CD14-positive monocyte (primary cell): ENCODE measurements around the gene CALR. TPM values are rescaled to one million over a fixed set of nuclear protein-coding genes. Genes with fewer than 3 reads are reported as not detected.

Source experiments
- DNase-seq, 3 donors: peaks; one replicate each; pipeline ENCODE4 v3.0.0-alpha.2; 2011 to 2022
- H2AFZ ChIP-seq: 2 replicates; pipeline ENCODE4 v1.6.0; 2012; ENCODE audit warnings: mild to moderate bottlenecking, low read depth, low read length, inconsistent platforms; ENCODE audit not compliant: insufficient read depth, poor library complexity, severe bottlenecking
- H3K27ac ChIP-seq, 2 donors: 1 replicate in 1 of 2; 2 replicates in 1 of 2; pipeline ENCODE4 v1.5.1; 2012 to 2013; ENCODE audit warnings: low read length in 2 of 2, control low read depth in 1 of 2, inconsistent platforms in 1 of 2, low read depth in 1 of 2, mild to moderate bottlenecking in 1 of 2
- H3K27me3 ChIP-seq, 2 donors: one replicate each; pipeline versions ENCODE4 v1.6.0 to v1.6.1; 2011 to 2013; ENCODE audit warnings: low read length in 2 of 2; ENCODE audit not compliant: control insufficient read depth in 2 of 2, insufficient read depth in 2 of 2
- H3K36me3 ChIP-seq, 2 donors: replicated peaks in 1 of 2; 1 replicate in 1 of 2; 2 replicates in 1 of 2; pipeline versions ENCODE4 v1.5.1 to v1.6.1; 2012 to 2013; ENCODE audit warnings: low read length in 2 of 2, control low read depth in 1 of 2, inconsistent platforms in 1 of 2, mild to moderate bottlenecking in 1 of 2; ENCODE audit not compliant: insufficient read depth in 2 of 2, control insufficient read depth in 1 of 2
- H3K4me1 ChIP-seq, 2 donors: 1 replicate in 1 of 2; 2 replicates in 1 of 2; pipeline versions ENCODE4 v1.5.1 to v1.6.1; 2012 to 2013; ENCODE audit warnings: low read length in 2 of 2, control low read depth in 1 of 2, inconsistent platforms in 1 of 2, mild to moderate bottlenecking in 1 of 2, moderate library complexity in 1 of 2; ENCODE audit not compliant: insufficient read depth in 2 of 2, control insufficient read depth in 1 of 2
- H3K4me2 ChIP-seq: replicated peaks from 2 replicates; pipeline ENCODE3; 2012; ENCODE audit warnings: low read length, moderate library complexity, mild to moderate bottlenecking; ENCODE audit not compliant: poor library complexity, severe bottlenecking; ENCODE audit errors: extremely low read depth
- H3K4me3 ChIP-seq, 3 experiments: fragments of 200-600 bp in 1 of 3; sonication (generic) in 1 of 3; replicated peaks in 1 of 3; 1 replicate in 2 of 3; 2 replicates in 1 of 3; pipeline ENCODE4 v1.5.1; 2011 to 2013; ENCODE audit warnings: low read length in 3 of 3, mild to moderate bottlenecking in 3 of 3, control low read depth in 2 of 3, low read depth in 2 of 3, inconsistent platforms in 1 of 3, moderate library complexity in 1 of 3
- H3K79me2 ChIP-seq: 2 replicates; pipeline ENCODE4 v1.6.0; 2012; ENCODE audit warnings: mild to moderate bottlenecking, control low read depth, inconsistent platforms, low read length, moderate library complexity; ENCODE audit not compliant: insufficient read depth
- H3K9ac ChIP-seq: 2 replicates; pipeline ENCODE4 v1.6.0; 2017; ENCODE audit warnings: low read length, mild to moderate bottlenecking; ENCODE audit not compliant: insufficient read depth, poor library complexity, severe bottlenecking
- H3K9me3 ChIP-seq, 2 donors: replicated peaks in 1 of 2; 1 replicate in 1 of 2; 2 replicates in 1 of 2; pipeline versions ENCODE4 v1.5.1 to v1.6.1; 2012 to 2013; ENCODE audit warnings: low read length in 2 of 2, control low read depth in 1 of 2; ENCODE audit not compliant: control insufficient read depth in 1 of 2, insufficient read depth in 1 of 2
- H4K20me1 ChIP-seq: 2 replicates; pipeline ENCODE4 v1.6.0; 2012; ENCODE audit warnings: mild to moderate bottlenecking, low read length, control low read depth, moderate library complexity; ENCODE audit not compliant: insufficient read depth
- H3K27ac Mint-ChIP-seq, 7 donors: one replicate each; pipeline ENCODE4 v1.8.0; 2020; ENCODE audit warnings: mild to moderate bottlenecking in 7 of 7, mixed read lengths in 7 of 7, moderate library complexity in 6 of 7, inconsistent platforms in 2 of 7
- H3K27me3 Mint-ChIP-seq, 3 donors: one replicate each; pipeline ENCODE4 v1.8.0; 2021 to 2022; ENCODE audit warnings: low read depth in 3 of 3, mild to moderate bottlenecking in 3 of 3, mixed read lengths in 3 of 3, moderate library complexity in 3 of 3, inconsistent platforms in 1 of 3
- H3K36me3 Mint-ChIP-seq, 2 donors: one replicate each; pipeline ENCODE4 v1.8.0; 2020; ENCODE audit warnings: mixed read lengths in 2 of 2, inconsistent platforms in 1 of 2, mild to moderate bottlenecking in 1 of 2
- H3K4me1 Mint-ChIP-seq: one replicate; pipeline ENCODE4 v1.8.0; 2020; ENCODE audit warnings: mild to moderate bottlenecking, mixed read lengths
- H3K4me3 Mint-ChIP-seq, 2 donors: one replicate each; pipeline ENCODE4 v1.8.0; 2020; ENCODE audit warnings: mild to moderate bottlenecking in 2 of 2, mixed read lengths in 2 of 2, moderate library complexity in 1 of 2
- H3K9me3 Mint-ChIP-seq, 7 donors: one replicate each; pipeline ENCODE4 v1.8.0; 2020 to 2022; ENCODE audit warnings: mixed read lengths in 7 of 7, mild to moderate bottlenecking in 6 of 7, moderate library complexity in 6 of 7, inconsistent platforms in 2 of 7
- CTCF ChIP-seq: fragments of 200-600 bp; IDR thresholded peaks from one replicate; pipeline ENCODE4 v1.8.0; 2022; ENCODE audit warnings: antibody characterized with exemption, mild to moderate bottlenecking
- WGBS: methylation state at CpG from one replicate; pipeline ENCODE4 v1.1.5; 2013; ENCODE audit warnings: missing lambda C conversion rate; ENCODE audit not compliant: insufficient coverage; 5-methylcytosine and 5-hydroxymethylcytosine counted together
- intact Hi-C, 2 donors: fragments of 100-400 bp; cut with micrococcal nuclease; formaldehyde crosslinking; loops; one replicate each; pipeline versions ENCODE4 v1.15.0 to v1.15.1; 2023
- polyA plus RNA-seq, 3 donors: library from polyadenylated mRNA; depleted of rRNA in 1 of 3; unstranded in 2 of 3; stranded (reverse) in 1 of 3; fragments of 300-500 nt in 2 of 3; fragments of >200 nt in 1 of 3; fragmentation: Illumina TruSeq in 2 of 3; gene quantifications; 1 replicate in 2 of 3; 2 replicates in 1 of 3; pipeline ENCODE4 v1.2.3, GENCODE V29; 2012 to 2021

Gene CALR
- polyA plus RNA-seq, 3 donors: 109 to 441 (median 133) TPM

- under 1% methylated on average over 44 of the region's 54 CpGs for WGBS
- Histone ChIP-seq H3K4me1 (peaks cover 44 to 66% of the 10 kb centered on the region in 2 donors), H3K36me3 (peaks cover 28 to 43% of the 10 kb centered on the region in 2 donors), H3K27me3 (no peaks in the 10 kb centered on the region), H3K4me3 (peak overlapping the region; percentile 77 to 100 (median 77)), H2AFZ (no peak overlapping the region), H3K9me3 (no peaks in the 10 kb centered on the region), H3K79me2 (peaks cover 59% of the 10 kb centered on the region), H4K20me1 (peaks cover 55% of the 10 kb centered on the region), H3K27ac (peak overlapping the region; percentile 68 to 98), H3K9ac (peak overlapping the region; percentile 100), H3K4me2 (peak overlapping the region; percentile 94)
- peak overlapping the region; percentile 97 to 99 for H3K4me3 Mint-ChIP-seq
- peaks cover 0 to 2% (median 1%) of the 10 kb centered on the region in 3 donors for H3K27me3 Mint-ChIP-seq
- H3K36me3 Mint-ChIP-seq: peaks cover 42 to 46% of the 10 kb centered on the region in 2 donors
- DNase-seq: peak; percentile 20 to 50 (median 50)
- no peak for TF ChIP-seq CTCF
- no peaks in the 10 kb centered on the region for H3K9me3 Mint-ChIP-seq
- peak overlapping the region; percentile 91 to 97 (median 96) for H3K27ac Mint-ChIP-seq
- intact Hi-C loops: loop anchor here (5.0 to 10.0 kb wide), 2 partner anchors 54 to 147 kb away; partner anchors contain the start of genes DNASE2 (in 1 of the 2), JUNB (in 1 of the 2) and KLF1 (in 1 of the 2)
- H3K4me1 Mint-ChIP-seq: peaks cover 56% of the 10 kb centered on the region
These were observed 581 bp downstream of the CALR start for GRCh38 chr19:12938779-12939601.

GRCh38 chr19:12939975-12940423, 1.6 kb downstream of the CALR start:
- Mint-ChIP-seq H3K36me3 (peaks cover 47 to 50% of the 10 kb centered on the region in 2 donors), H3K4me1 (peaks cover 57% of the 10 kb centered on the region), H3K4me3 (peak overlapping the region; percentile 97 to 99), H3K27ac (peak overlapping the region; percentile 4 to 97 (median 91)), H3K9me3 (no peaks in the 10 kb centered on the region), H3K27me3 (peaks cover 0 to 2% (median 1%) of the 10 kb centered on the region in 3 donors)
- no peak overlapping the region for H2AFZ ChIP-seq
- H3K4me2 ChIP-seq: peak overlapping the region; percentile 94
- peak overlapping the region; percentile 11 to 98 for H3K27ac ChIP-seq
- peak overlapping the region in 2 of 3 experiments; percentile 77 to 100 for H3K4me3 ChIP-seq
- no peak for TF ChIP-seq CTCF
- peak overlapping the region; percentile 100 for H3K9ac ChIP-seq
- 15% methylated on average over 5 of the region's 10 CpGs for WGBS
- intact Hi-C loops: loop anchor here (5.0 to 10.0 kb wide), 2 partner anchors 55 to 148 kb away; partner anchors contain the start of genes DNASE2 (in 1 of the 2), JUNB (in 1 of the 2) and KLF1 (in 1 of the 2)
- DNase-seq: no peak
- peaks cover 44 to 71% of the 10 kb centered on the region in 2 donors for H3K4me1 ChIP-seq
- no peaks in the 10 kb centered on the region for H3K27me3 ChIP-seq
- peaks cover 34 to 52% of the 10 kb centered on the region in 2 donors for H3K36me3 ChIP-seq
- peaks cover 54% of the 10 kb centered on the region for H3K79me2 ChIP-seq
- no peaks in the 10 kb centered on the region for H3K9me3 ChIP-seq
- H4K20me1 ChIP-seq: peaks cover 58% of the 10 kb centered on the region
